Upper lobe of left lung (tissue), 6 donors: ENCODE data around the gene PTPRM. TPM values are rescaled to one million over a fixed set of nuclear protein-coding genes. Genes with fewer than 3 reads are reported as not detected.

Experiments
- ATAC-seq, 2 donors: fragments of 200-7000 bp; cut with Tn5 transposase; one replicate each; pipeline ENCODE4 v1.9.1; 2022; ENCODE audit warnings: mild to moderate bottlenecking in 2 of 2, moderate library complexity in 2 of 2; ENCODE audit not compliant: low FRiP score in 2 of 2
- DNase-seq, 2 donors: peaks; one replicate each; pipeline ENCODE4 v3.0.0-alpha.2; 2019 to 2020
- H3K27ac ChIP-seq, 4 donors: fragments of 200-600 bp; sonication (generic); one replicate each; pipeline ENCODE4 v1.5.1; 2016 to 2019
- H3K27me3 ChIP-seq, 4 donors: fragments of 200-600 bp; sonication (generic); one replicate each; pipeline ENCODE4 v1.5.1; 2017 to 2019
- H3K36me3 ChIP-seq, 4 donors: fragments of 200-600 bp; sonication (generic); one replicate each; pipeline ENCODE4 v1.5.1; 2016 to 2019
- H3K4me1 ChIP-seq, 4 donors: fragments of 200-600 bp; sonication (generic); one replicate each; pipeline ENCODE4 v1.5.1; 2018 to 2019
- H3K4me3 ChIP-seq, 4 donors: fragments of 200-600 bp; sonication (generic); one replicate each; pipeline ENCODE4 v1.5.1; 2017 to 2019; ENCODE audit warnings: mild to moderate bottlenecking in 2 of 4, moderate library complexity in 1 of 4
- H3K9me3 ChIP-seq, 4 donors: fragments of 200-600 bp; sonication (generic); one replicate each; pipeline ENCODE4 v1.5.1; 2018 to 2019
- EP300 ChIP-seq, 4 donors: sonication (generic); formaldehyde crosslinking; IDR thresholded peaks; one replicate each; pipeline ENCODE4 v1.5.1; 2017; ENCODE audit warnings: antibody characterized with exemption in 4 of 4, control low read depth in 2 of 4
- POLR2A ChIP-seq, 4 donors: fragments of 450-650 bp; IDR thresholded peaks; one replicate each; pipeline ENCODE4 v1.5.1; 2016 to 2017; ENCODE audit warnings: antibody characterized with exemption in 4 of 4, mild to moderate bottlenecking in 2 of 4
- POLR2AphosphoS5 ChIP-seq, 2 donors: sonication (generic); formaldehyde crosslinking; IDR thresholded peaks; one replicate each; pipeline ENCODE4 v1.5.1; 2017; ENCODE audit warnings: antibody characterized with exemption in 2 of 2
- WGBS, 2 donors: methylation state at CpG; one replicate each; pipeline ENCODE4 v1.1.5; 2017 to 2018; 5-methylcytosine and 5-hydroxymethylcytosine counted together
- total RNA-seq, 6 donors: library from RNA; depleted of rRNA in 4 of 6; stranded (reverse); fragments of >200 nt in 4 of 6; gene quantifications; one replicate each; pipeline versions ENCODE4 v1.1.0 to v1.2.1, GENCODE V29; 2016 to 2021
- TF ChIP-seq, protein P1 (sequence below), 6 experiments: fragments of 450-650 bp in 4 of 6; fragments of 200-600 bp in 2 of 6; sonication (generic) in 2 of 6; IDR thresholded peaks; one replicate each; pipeline ENCODE4 v1.5.1; 2016 to 2019; ENCODE audit warnings: antibody characterized with exemption in 6 of 6
- donor health status: DM: no; HTN: no; CAD: no; lungs with moderate emphysema.
- donor health status: DM: no; HTN: yes; CAD: no; lungs with severe emphysema.

The PTPRM gene
- total RNA-seq, 6 donors from 2014 or later: 82.0 to 201 (median 154) TPM

DNA sequence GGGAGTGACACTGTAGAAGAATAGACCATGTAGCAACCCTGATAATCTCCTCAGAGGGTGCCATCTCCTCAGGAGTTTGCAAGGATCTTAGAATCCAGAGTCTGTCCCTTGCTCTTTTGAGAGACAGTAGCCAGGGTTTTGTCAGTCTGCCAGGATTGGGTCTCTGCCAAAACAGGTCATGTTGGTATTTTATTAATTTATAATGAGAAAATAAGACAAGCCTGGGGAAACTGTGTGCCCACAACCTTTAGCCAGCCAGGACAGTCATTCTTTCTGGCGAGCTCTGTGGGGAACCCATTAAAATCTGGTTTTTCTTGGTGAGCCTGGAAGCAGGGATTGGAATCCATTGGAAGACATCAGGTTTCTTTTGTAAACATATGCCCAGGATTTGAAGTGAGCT lies 78.6 kb downstream of the PTPRM start:
- WGBS, 2 donors: 40 to 59% methylated on average over 1 of the region's 1 CpG
- TF ChIP-seq EP300 (IDR thresholded peaks at IDR 0.05) (no peak), POLR2A (IDR thresholded peaks at IDR 0.05) (no peak), POLR2AphosphoS5 (IDR thresholded peaks at IDR 0.05) (no peak)
- TF ChIP-seq, protein P1, sequence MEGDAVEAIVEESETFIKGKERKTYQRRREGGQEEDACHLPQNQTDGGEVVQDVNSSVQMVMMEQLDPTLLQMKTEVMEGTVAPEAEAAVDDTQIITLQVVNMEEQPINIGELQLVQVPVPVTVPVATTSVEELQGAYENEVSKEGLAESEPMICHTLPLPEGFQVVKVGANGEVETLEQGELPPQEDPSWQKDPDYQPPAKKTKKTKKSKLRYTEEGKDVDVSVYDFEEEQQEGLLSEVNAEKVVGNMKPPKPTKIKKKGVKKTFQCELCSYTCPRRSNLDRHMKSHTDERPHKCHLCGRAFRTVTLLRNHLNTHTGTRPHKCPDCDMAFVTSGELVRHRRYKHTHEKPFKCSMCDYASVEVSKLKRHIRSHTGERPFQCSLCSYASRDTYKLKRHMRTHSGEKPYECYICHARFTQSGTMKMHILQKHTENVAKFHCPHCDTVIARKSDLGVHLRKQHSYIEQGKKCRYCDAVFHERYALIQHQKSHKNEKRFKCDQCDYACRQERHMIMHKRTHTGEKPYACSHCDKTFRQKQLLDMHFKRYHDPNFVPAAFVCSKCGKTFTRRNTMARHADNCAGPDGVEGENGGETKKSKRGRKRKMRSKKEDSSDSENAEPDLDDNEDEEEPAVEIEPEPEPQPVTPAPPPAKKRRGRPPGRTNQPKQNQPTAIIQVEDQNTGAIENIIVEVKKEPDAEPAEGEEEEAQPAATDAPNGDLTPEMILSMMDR (IDR thresholded peaks at IDR 0.05): no peak
- Histone ChIP-seq H3K36me3 (no peaks in the 10 kb centered on the region), H3K4me3 (no peak overlapping the region), H3K9me3 (peaks cover 0 to 5% (median 0%) of the 10 kb centered on the region in 4 donors), H3K27me3 (no peaks in the 10 kb centered on the region), H3K27ac (no peak overlapping the region), H3K4me1 (peaks cover 4 to 15% (median 8%) of the 10 kb centered on the region in 4 donors)
- ATAC-seq: no peak
- DNase-seq: no peak

GRCh38 chr18:7646174-7646886 lies 79.2 kb downstream of the PTPRM start:
- no peak for ATAC-seq
- H3K27ac ChIP-seq: no peak overlapping the region
- H3K36me3 ChIP-seq: no peaks in the 10 kb centered on the region
- no peaks in the 10 kb centered on the region for H3K27me3 ChIP-seq
- peaks cover 0 to 5% (median 0%) of the 10 kb centered on the region in 4 donors for H3K9me3 ChIP-seq
- peaks cover 4 to 15% (median 8%) of the 10 kb centered on the region in 4 donors for H3K4me1 ChIP-seq
- TF ChIP-seq POLR2AphosphoS5 (IDR thresholded peaks at IDR 0.05) (no peak), POLR2A (IDR thresholded peaks at IDR 0.05) (no peak), EP300 (IDR thresholded peaks at IDR 0.05) (no peak)
- TF ChIP-seq, protein P1 (IDR thresholded peaks at IDR 0.05): no peak
- 89% methylated on average over 6 of the region's 6 CpGs for WGBS, 2 donors
- H3K4me3 ChIP-seq: no peak overlapping the region
- DNase-seq: no peak

DNA sequence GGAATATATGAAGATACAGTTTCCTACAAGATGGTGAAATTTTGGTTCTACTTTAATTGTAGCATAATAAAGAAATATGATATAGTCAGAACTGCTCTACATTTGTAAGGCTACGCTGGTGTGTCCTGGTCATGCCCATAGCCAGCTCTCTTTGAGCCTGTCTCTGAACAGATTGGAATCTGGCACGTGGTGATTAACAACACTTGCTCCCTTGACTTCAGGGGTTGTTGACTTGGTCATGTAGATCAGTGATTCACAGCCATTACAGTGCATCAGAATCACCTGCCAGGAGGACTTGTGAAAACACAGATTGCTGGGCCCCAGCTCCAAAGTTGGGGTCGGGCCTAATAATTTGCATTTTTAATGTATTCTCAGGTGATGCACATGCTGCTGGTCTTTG lies 80.4 kb downstream of the PTPRM start:
- 87 to 89% methylated on average over 3 of the region's 3 CpGs for WGBS, 2 donors
- Histone ChIP-seq H3K9me3 (peaks cover 0 to 5% (median 0%) of the 10 kb centered on the region in 4 donors), H3K4me1 (peaks cover 4 to 12% (median 7%) of the 10 kb centered on the region in 4 donors), H3K27ac (no peak overlapping the region), H3K4me3 (no peak overlapping the region), H3K27me3 (no peaks in the 10 kb centered on the region), H3K36me3 (no peaks in the 10 kb centered on the region)
- DNase-seq: no peak
- TF ChIP-seq EP300 (IDR thresholded peaks at IDR 0.05) (no peak), POLR2AphosphoS5 (IDR thresholded peaks at IDR 0.05) (no peak), POLR2A (IDR thresholded peaks at IDR 0.05) (no peak)
- TF ChIP-seq, protein P1 (IDR thresholded peaks at IDR 0.05): no peak
- no peak for ATAC-seq

GRCh38 chr18:7657050-7657449 lies 89.9 kb downstream of the PTPRM start:
- Histone ChIP-seq H3K4me1 (peaks cover 0 to 15% (median 12%) of the 10 kb centered on the region in 4 donors), H3K9me3 (no peaks in the 10 kb centered on the region), H3K36me3 (no peaks in the 10 kb centered on the region), H3K27ac (no peak overlapping the region), H3K27me3 (no peaks in the 10 kb centered on the region), H3K4me3 (no peak overlapping the region)
- ATAC-seq: no peak
- WGBS, 2 donors: 33 to 64% methylated on average over 6 of the region's 6 CpGs
- TF ChIP-seq, protein P1 (IDR thresholded peaks at IDR 0.05): no peak
- TF ChIP-seq POLR2AphosphoS5 (IDR thresholded peaks at IDR 0.05) (no peak), EP300 (IDR thresholded peaks at IDR 0.05) (no peak), POLR2A (IDR thresholded peaks at IDR 0.05) (no peak)
- no peak for DNase-seq

DNA sequence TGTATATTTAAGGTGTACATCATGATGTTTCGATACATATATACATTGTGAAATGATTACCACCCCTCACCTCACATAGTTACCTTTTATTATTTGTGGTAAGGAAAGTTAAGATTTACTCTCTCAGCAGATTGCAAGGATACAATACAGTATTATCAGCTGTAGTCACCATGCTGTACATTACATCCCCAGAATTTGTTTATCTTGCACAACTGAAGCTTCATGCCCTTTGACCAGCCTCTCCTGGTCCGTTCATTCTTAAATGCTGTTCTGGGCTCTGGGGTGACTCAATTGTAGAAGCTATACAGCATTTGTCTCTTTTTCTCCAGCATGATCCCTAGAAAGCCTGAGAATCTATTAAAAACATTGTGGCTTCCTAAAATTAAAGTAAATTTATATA lies 90.8 kb downstream of the PTPRM start:
- ATAC-seq (no peak), DNase-seq (no peak)
- Histone ChIP-seq H3K27me3 (no peaks in the 10 kb centered on the region), H3K36me3 (no peaks in the 10 kb centered on the region), H3K9me3 (no peaks in the 10 kb centered on the region), H3K4me3 (no peak overlapping the region), H3K4me1 (peaks cover 0 to 15% (median 12%) of the 10 kb centered on the region in 4 donors), H3K27ac (no peak overlapping the region)
- 92 to 95% methylated on average over 2 of the region's 2 CpGs for WGBS, 2 donors
- TF ChIP-seq, protein P1 (IDR thresholded peaks at IDR 0.05): no peak
- TF ChIP-seq EP300 (IDR thresholded peaks at IDR 0.05) (no peak), POLR2AphosphoS5 (IDR thresholded peaks at IDR 0.05) (no peak), POLR2A (IDR thresholded peaks at IDR 0.05) (no peak)
